HG02571 (cell line): ENCODE measurements around the gene DPYD.
"Not testable (repeated sequence)": the region's sequence is repeated elsewhere in the genome, so short reads cannot be mapped to it uniquely, and the experiment has no call there.

Source experiments
- ATAC-seq: cut with Tn5 transposase; IDR thresholded peaks from one replicate; pipeline ENCODE4 v1.9.1; 2021; ENCODE audit warnings: mild to moderate bottlenecking, moderate library complexity; ENCODE audit not compliant: unreplicated experiment

DPYD gene

GRCh38 chr1:97243973-97244560 lies 676.8 kb downstream of the DPYD start:
- ATAC-seq, result no peak

- no peak for ATAC-seq
Observed at GRCh38 chr1:97238816-97239215, 682.0 kb downstream of the DPYD start.

GRCh38 chr1:97231354-97231753 lies 689.5 kb downstream of the DPYD start:
- ATAC-seq, result not testable (repeated sequence)

DNA sequence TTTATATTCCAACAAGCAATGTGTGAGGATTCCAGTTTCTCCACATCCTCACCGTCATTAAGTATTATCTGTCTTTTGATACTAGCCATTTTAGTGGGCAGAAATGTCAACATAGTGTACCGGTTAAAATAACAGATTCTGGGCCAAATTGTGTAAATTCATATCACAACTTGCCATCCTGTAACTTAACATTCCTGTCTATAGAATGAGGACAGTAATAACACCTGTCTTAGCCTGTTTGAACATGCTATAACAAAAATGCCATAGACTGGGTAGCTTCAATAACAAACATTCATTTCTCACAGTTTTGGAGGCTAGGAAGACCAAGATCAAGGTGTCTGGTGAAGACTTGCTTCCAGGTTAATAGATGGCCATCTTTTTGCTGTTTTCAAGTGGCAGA lies 708.2 kb downstream of the DPYD start:
- no peak for ATAC-seq

GRCh38 chr1:97210307-97210706 lies 710.5 kb downstream of the DPYD start:
- no peak for ATAC-seq

DNA sequence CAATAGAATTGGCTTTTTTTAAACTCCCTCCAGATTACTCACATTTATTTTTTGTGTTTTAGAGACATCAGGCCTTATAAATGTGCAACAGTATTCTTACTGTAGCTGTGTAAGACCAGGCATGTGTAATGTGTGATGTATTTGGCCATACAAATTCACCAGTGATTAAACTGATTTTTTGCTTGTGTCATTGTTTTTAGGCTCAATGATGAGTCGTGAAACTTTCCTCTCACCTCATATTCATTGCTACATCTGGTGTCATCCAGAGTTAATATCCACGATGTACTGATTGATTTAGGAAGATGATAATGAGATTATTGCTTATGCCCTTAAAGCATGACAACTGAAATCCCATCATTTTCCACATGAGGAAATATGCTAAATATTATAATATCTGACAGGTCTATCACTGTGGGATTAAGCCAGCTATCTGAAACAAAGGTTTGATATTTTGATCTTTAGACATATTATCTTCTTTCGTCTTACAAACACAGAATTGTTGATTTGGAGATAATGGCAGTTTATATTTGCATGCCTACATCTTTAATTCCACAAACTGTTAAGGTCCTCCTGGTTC lies 711.4 kb downstream of the DPYD start:
- no peak for ATAC-seq

DNA sequence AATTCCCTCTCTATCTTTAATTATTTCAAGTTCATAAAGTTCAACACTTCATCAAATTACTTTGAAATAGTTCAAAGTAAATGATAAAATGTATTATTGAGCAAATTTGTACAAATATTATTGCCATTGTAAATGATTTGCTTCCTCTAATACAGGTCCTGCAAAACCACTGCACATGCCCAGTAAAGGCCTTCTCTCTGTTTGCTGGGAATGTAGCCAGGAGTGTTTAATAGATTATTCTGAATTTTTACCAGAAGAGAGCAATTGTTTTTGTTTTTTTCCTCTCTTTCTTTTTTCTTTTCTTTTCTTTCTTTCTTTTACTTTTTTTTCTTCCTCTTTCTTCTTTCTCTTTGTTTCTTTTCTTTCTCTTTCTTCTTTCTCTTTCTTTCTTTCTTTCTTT lies 713.0 kb downstream of the DPYD start:
- no peak for ATAC-seq

DNA sequence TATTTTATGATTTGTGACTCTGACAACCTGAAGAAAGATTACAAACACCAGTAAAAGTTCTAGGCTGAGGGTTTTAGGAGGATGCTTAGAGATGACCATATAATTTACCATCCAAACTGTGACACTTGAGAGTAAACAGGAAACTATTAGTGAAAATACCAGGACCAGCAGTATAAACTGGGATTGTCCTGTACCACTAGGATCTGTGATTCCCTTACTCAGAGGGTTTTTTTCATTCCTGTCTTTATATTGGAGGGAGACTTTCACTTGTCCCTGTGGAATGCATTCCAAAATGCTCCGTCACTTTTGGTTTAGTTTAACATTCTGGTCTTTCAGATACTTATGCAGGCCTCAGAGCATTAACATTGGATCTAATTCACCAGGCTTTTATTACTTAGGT lies 716.4 kb downstream of the DPYD start:
- no peak for ATAC-seq

DNA sequence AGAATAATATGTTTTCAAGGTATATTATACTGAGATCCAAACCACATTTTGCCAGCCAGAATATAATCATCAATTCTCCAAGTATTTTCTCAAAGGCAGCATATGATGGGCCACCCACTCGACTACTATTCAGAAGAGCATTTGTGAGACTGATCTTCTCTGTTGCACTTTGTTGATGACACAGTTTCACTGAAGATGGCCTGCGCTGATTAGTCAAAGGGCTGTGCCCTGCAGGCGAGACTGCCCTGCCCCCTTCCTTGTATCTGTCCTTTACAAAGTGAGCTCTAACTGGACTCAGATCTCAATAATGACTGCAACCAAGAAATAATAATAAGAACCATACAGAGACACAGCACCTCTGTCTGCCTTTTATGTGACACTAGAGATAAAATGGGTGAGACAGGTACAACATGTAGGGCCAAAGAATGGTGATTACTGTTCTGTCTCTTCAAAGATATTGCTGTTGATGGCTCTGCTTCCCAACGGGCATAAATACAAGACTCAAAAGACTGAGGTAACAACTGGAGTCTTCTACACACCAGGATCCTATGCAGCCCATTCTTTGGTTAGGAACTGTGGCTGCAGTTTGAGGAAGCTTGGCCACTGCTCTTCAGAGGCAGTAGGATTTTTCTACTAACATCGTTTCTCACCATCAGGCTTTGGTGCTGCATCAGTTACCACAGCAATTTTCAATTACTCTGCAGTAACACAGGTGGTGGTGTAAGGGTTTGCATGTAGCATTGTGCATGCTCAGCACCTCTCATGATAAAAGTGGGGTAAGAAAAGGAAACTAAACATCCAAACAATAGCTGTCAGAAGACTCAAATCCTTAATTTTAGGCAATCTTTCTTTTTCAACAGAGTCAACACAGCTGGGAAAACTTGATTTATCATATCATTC lies 718.1 kb downstream of the DPYD start:
- no peak for ATAC-seq

DNA sequence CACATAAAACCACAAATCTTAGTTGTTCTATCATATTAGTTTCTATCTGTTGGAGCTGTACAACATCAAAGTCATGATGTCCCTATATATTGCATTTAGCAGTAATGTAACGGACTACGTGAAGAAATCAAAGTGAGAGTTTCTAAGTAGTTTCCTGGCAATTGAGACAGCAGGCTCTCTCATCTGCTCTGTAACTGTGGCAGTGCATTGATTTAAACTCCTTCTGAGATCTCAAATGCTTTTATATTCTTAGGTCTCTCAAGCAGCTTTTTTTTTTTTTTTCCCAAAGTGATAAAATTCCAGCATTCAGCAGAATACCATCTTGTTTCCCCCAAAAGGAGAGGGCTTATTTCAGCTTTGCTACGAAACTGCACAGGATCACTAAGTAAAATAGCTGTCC lies 719.2 kb downstream of the DPYD start:
- no peak for ATAC-seq

DNA sequence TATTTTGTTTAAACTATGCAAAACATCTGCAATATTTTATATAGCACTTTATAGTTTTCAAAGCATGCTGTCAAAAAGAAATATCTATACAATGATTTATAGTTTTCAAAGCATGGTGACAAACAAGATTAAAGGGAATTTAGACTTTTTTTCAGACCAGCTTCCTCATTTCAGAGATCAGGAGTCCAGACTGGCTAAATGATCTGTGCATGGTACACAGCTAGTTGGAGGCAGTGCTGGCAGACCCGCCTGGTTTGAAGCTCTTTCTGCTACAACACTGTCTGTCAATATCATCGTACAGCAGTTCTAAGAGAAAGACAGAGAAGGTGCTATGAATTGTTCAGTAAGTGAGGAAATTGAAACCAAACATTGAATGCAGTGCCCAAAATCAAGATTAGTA lies 720.2 kb downstream of the DPYD start:
- no peak for ATAC-seq

GRCh38 chr1:97196825-97197516 lies 723.9 kb downstream of the DPYD start:
- ATAC-seq, result no peak

- no peak for ATAC-seq
Observed at GRCh38 chr1:97192872-97193572, 727.8 kb downstream of the DPYD start.

DNA sequence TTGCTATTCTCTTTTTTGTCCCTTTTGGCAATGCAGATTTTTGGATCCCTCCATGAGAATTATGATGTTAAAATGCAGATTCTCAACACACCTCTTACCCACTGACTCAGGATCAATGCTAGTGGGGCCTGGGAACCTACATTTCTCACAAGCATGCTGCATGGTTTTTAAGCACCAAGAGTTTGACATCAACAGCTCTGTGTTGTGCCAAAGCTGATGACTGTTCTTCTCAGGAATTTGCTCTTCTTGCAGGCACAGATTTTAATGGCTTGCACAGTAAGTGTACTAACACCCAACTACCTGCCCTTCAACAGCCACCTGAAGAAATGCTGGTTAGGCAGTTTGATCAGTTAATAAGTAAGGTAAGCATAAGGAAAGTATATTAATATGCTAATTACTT lies 730.5 kb downstream of the DPYD start:
- ATAC-seq, result no peak

DNA sequence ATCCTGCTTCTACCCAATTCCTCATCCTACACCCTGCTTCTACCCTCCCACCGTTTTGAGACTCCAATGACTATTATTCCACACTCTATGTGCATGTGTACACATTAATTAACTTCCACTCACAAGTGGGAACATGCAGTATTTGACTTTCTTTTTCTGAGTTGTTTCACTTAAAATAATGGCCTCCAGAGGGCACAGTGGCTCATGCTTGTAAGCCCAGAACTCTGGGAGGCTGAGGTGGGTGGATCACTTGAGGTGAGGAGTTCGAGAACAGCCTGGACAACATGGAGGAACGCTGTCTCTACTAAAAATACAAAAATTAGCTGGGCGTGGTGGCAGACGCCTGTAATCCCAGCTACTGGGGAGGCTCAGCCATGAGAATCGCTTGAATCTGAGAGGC lies 734.5 kb downstream of the DPYD start:
- no peak for ATAC-seq

- ATAC-seq, result no peak
Observed at GRCh38 chr1:97174039-97174704, 746.7 kb downstream of the DPYD start.

- no peak for ATAC-seq
Observed at GRCh38 chr1:97170300-97170699, 750.5 kb downstream of the DPYD start.

DNA sequence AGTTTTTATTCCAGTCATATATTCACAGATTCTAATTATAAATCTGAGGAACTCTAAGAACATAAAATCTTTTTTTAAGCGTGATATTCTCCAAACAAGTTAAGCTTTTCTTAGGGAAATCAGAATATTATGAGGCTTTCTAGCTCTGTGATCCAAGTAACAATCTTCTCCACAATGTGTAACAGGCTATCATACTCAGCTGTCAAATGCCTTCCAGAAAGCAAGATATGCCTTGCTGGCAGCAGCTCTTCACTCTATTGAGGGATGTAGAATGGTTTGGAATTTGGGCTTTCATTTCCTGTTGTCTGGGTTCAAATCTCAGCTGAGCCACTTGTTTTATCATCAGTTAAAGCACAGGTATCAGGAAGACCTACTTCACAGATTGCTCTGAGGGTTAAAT lies 752.8 kb downstream of the DPYD start:
- ATAC-seq, result no peak

DNA sequence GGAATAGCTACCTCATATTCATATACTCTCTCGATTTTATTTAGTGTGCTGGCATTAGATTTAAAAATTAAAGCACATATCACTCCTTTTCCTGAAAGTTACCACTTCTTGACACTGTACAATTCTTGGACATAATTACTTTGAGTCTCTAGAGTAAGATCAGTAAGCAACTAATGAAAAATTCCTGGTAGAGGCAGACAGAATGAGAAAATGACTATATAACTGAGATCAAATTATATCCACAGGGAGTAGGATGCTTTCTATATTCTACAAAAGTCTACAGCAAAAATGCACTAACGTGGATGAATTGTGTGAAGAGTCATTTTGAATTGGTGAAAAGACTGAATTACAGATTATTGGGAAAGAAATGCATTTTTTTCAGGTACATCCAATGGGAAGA lies 753.6 kb downstream of the DPYD start:
- ATAC-seq, result no peak

DNA sequence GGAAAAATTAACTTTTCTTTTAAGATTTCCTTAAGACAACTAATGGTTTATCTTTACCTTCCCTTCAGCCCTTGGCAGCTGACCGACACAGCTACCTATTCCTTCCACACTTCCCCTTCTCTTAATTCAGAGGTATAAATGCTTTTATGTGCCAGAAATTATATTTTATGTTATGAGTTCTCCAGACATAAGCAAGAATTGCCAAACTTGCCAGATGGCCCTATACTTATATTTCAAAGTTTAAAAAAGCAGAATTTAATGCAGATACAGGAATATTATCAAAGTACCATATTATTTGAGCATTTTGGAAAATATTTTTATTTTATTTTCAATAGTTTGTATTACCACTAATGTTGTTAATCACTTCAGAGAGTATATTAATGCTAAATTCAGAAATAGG lies 754.2 kb downstream of the DPYD start:
- no peak for ATAC-seq

DNA sequence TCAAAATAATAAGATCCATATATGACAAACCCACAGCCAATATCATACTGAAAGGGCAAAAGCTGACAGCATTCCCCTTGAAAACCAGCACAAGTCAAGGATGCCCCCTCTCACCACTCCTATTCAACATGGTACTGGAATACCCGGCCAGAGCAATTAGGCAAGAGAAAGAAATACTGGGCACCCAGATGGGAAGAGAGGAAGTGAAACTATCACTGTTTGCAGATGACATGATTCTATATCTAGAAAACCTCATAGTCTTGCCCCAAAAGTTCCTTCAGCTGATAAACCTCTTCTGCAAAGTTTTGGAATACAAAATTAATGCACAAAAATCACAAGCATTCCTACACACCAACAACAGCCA lies 756.6 kb downstream of the DPYD start:
- ATAC-seq, result no peak
